ENCODE data around the gene AGBL5. TPM values are rescaled to one million over a fixed set of nuclear protein-coding genes. Genes with fewer than 3 reads are reported as not detected.
"Not testable (repeated sequence)": the region's sequence is repeated elsewhere in the genome, so short reads cannot be mapped to it uniquely, and the experiment has no call there.

The AGBL5 gene
- total RNA-seq, 2 donors from 2014 or later, result 13.1 to 14.3 TPM

GRCh38 chr2:27095427-27095744, 43.9 kb downstream of the AGBL5 start:
- Mint-ChIP-seq H3K36me3 (ENCODE audit: low read depth) (no peaks in the 10 kb centered on the region), H3K27ac (no peak overlapping the region), H3K4me1 (no peaks in the 10 kb centered on the region), H3K27me3 (no peaks in the 10 kb centered on the region), H3K9me3 (no peaks in the 10 kb centered on the region), H3K4me3 (no peak overlapping the region)
- no peak for ATAC-seq (replicated peaks)

- H3K27ac Mint-ChIP-seq, result no peak overlapping the region
- ATAC-seq (replicated peaks), result peak; percentile 76
- no peaks in the 10 kb centered on the region for H3K27me3 Mint-ChIP-seq
- H3K4me1 Mint-ChIP-seq, result no peaks in the 10 kb centered on the region
- H3K36me3 Mint-ChIP-seq (ENCODE audit: low read depth), result no peaks in the 10 kb centered on the region
- H3K9me3 Mint-ChIP-seq, result no peaks in the 10 kb centered on the region
- H3K4me3 Mint-ChIP-seq, result no peak overlapping the region
These were observed 44.5 kb downstream of the AGBL5 start for GRCh38 chr2:27095745-27096651.

DNA sequence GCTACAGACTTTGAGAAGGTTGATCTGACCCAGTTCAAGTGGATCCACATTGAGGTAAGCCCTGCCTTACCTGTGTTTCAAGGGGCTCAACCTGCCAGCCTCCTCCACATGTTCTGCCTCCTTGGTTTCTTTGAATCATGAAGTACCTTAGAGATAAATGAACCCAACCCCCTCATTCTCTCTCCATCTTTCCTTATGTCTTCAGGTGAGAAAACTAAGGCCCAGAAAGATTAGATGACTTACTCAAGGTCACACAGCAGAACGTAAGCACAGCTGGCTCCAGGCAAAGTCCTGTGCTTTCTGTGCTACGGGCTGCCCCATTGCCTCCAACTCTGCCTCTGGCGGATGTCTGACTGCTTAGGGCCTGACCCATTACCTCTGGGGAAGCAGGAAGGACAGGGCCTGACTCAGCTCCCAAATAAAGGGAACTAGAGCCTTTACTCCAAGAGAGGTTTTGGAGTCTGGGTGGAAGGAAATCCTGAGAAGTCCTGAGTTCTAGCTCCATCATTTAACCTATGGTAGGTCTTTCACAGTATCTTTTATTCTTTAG, 45.4 kb downstream of the AGBL5 start:
- no peak overlapping the region for H3K4me3 Mint-ChIP-seq
- no peaks in the 10 kb centered on the region for H3K4me1 Mint-ChIP-seq
- H3K27me3 Mint-ChIP-seq, result no peaks in the 10 kb centered on the region
- no peaks in the 10 kb centered on the region for H3K9me3 Mint-ChIP-seq
- no peaks in the 10 kb centered on the region for H3K36me3 Mint-ChIP-seq (ENCODE audit: low read depth)
- ATAC-seq (replicated peaks), result no peak
- H3K27ac Mint-ChIP-seq, result no peak overlapping the region

DNA sequence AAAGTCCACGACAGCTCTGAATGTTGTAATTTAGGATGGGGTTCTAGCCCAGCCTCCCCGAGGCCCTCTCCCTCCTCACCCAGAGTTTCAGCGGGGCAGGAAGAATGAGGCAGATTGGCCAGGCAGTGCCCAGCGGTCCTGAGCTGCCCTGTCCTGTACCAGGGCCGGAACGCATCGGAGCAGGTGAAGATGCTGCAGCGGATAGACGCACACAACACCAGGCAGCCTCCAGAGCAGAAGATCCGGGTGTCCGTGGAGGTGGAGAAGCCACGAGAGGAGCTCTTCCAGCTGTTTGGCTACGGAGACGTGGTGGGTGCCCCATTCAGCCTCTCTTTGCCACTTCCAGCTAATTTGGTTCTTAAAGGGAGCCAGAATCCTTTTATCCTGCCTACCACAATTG, 45.9 kb downstream of the AGBL5 start:
- no peak for ATAC-seq (replicated peaks)
- no peaks in the 10 kb centered on the region for H3K36me3 Mint-ChIP-seq (ENCODE audit: low read depth)
- H3K27me3 Mint-ChIP-seq, result no peaks in the 10 kb centered on the region
- H3K27ac Mint-ChIP-seq, result no peak overlapping the region
- no peak overlapping the region for H3K4me3 Mint-ChIP-seq
- no peaks in the 10 kb centered on the region for H3K9me3 Mint-ChIP-seq
- H3K4me1 Mint-ChIP-seq, result no peaks in the 10 kb centered on the region

DNA sequence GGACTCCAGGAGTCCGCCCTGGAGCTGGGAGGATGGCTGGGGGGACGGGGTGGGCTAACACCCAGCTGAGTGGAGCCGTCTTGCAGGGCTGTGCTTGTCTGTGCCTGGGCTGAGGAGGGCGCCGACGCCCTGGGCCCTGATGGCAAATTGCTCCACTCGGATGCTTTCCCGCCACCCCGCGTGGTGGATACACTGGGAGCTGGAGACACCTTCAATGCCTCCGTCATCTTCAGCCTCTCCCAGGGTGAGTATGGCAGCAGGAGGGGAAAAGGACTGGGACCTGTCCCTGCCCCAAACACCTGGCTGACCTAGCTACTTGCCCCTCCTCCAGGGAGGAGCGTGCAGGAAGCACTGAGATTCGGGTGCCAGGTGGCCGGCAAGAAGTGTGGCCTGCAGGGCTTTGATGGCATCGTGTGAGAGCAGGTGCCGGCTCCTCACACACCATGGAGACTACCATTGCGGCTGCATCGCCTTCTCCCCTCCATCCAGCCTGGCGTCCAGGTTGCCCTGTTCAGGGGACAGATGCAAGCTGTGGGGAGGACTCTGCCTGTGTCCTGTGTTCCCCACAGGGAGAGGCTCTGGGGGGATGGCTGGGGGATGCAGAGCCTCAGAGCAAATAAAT, 48.0 kb downstream of the AGBL5 start:
- H3K9me3 Mint-ChIP-seq, result no peaks in the 10 kb centered on the region
- no peak for ATAC-seq (replicated peaks)
- H3K36me3 Mint-ChIP-seq (ENCODE audit: low read depth), result no peaks in the 10 kb centered on the region
- H3K27me3 Mint-ChIP-seq, result peaks cover 1% of the 10 kb centered on the region
- H3K27ac Mint-ChIP-seq, result no peak overlapping the region
- H3K4me3 Mint-ChIP-seq, result no peak overlapping the region
- H3K4me1 Mint-ChIP-seq, result no peaks in the 10 kb centered on the region

GRCh38 chr2:27100036-27100435, 48.6 kb downstream of the AGBL5 start:
- no peak for ATAC-seq (replicated peaks)
- no peak overlapping the region for H3K27ac Mint-ChIP-seq
- H3K4me1 Mint-ChIP-seq, result no peaks in the 10 kb centered on the region
- peaks cover 3% of the 10 kb centered on the region for H3K27me3 Mint-ChIP-seq
- no peak overlapping the region for H3K4me3 Mint-ChIP-seq
- no peaks in the 10 kb centered on the region for H3K36me3 Mint-ChIP-seq (ENCODE audit: low read depth)
- H3K9me3 Mint-ChIP-seq, result no peaks in the 10 kb centered on the region

DNA sequence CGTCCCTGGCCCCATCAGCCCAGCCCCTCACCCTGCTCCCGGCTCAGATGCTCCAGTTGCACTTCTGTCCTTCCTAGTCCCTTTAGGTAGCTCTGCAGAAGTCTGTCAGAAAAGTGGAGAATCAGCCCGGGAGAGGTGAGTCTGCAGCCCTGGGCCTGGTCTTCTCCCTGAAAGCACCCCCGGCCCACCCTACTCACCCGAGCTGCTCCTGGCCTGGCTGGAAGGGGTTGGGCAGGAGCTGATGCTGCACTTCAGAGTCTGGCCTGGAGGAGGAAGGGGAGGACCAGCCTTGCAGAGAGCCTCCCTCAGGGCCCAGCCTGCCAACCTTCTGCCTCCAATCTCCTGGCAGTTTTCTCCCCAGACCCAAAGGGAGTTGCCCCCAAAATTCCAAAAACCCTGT, 50.9 kb downstream of the AGBL5 start:
- H3K9me3 Mint-ChIP-seq, result no peaks in the 10 kb centered on the region
- H3K27me3 Mint-ChIP-seq, result peaks cover 3% of the 10 kb centered on the region
- ATAC-seq (replicated peaks), result no peak
- no peak overlapping the region for H3K4me3 Mint-ChIP-seq
- no peak overlapping the region for H3K27ac Mint-ChIP-seq
- H3K4me1 Mint-ChIP-seq, result no peaks in the 10 kb centered on the region
- no peaks in the 10 kb centered on the region for H3K36me3 Mint-ChIP-seq (ENCODE audit: low read depth)

DNA sequence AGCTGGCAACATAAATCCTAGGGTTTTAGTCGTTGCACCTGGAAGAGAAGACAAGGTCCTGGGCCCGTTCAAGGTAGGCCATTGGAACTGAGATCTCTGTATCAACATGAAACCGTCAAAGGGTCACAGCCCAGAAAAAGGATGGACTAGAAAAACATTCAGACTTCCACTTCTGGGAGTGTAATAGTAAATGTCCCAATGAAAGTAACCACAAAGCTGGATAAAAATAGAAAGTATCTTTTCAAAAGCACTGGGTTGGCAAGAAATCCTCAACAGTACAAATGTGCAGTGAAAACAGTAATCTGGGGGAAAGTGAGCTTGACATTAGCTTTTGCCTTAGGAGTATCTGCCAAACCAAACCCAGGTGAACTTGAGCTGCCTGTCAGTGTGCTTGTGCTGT, 54.5 kb downstream of the AGBL5 start:
- Mint-ChIP-seq H3K4me1 (no peaks in the 10 kb centered on the region), H3K27ac (no peak overlapping the region), H3K9me3 (no peaks in the 10 kb centered on the region), H3K27me3 (peaks cover 6% of the 10 kb centered on the region), H3K36me3 (ENCODE audit: low read depth) (no peaks in the 10 kb centered on the region), H3K4me3 (no peak overlapping the region)
- no peak for ATAC-seq (replicated peaks)

DNA sequence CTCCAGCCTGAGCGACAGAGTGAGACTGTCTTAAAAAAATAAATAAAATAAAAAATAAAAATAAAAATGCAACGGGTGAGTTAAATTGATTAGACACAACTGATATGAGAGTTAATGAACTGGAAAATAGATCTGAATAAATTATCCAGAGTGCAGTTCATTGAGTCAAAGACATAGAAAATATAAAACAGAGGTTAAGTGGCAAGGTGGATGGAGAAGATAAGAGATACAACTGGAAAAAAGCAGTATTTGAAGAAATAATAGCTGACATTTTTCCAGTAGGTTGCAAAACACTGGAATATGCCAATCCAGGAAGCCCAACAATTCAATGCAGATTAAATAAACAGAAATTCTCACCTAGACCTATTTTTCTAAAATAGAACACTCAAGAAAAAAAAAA, 56.8 kb downstream of the AGBL5 start:
- Mint-ChIP-seq H3K36me3 (ENCODE audit: low read depth) (no peaks in the 10 kb centered on the region), H3K27me3 (peaks cover 6% of the 10 kb centered on the region), H3K9me3 (no peaks in the 10 kb centered on the region), H3K4me3 (no peak overlapping the region), H3K27ac (no peak overlapping the region), H3K4me1 (no peaks in the 10 kb centered on the region)
- no peak for ATAC-seq (replicated peaks)

DNA sequence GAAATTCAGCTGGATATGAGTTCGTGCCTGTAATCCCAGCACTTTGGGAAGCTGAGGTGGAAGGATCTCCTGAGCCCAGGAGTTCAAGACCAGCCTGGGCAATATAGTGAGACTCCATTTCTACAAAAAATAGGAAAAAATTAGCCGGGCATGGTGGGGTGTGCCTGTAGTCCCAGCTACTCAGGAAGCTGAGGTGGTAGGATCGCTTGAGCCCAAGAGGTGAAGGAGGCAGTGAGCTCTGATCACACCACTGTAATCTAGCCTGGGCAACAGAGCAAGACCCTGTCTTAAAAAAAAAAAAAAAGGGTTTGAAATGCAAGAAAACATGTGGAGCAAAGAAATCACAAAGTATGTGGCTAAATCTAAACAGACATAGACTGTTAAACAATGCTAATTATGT, 57.6 kb downstream of the AGBL5 start:
- Mint-ChIP-seq H3K27me3 (peaks cover 6% of the 10 kb centered on the region), H3K36me3 (ENCODE audit: low read depth) (no peaks in the 10 kb centered on the region), H3K27ac (no peak overlapping the region), H3K4me1 (no peaks in the 10 kb centered on the region), H3K9me3 (no peaks in the 10 kb centered on the region), H3K4me3 (no peak overlapping the region)
- ATAC-seq (replicated peaks), result no peak

GRCh38 chr2:27110603-27111352, 59.3 kb downstream of the AGBL5 start:
- not testable (repeated sequence) for ATAC-seq (replicated peaks); H3K36me3 Mint-ChIP-seq (ENCODE audit: low read depth); H3K4me1 Mint-ChIP-seq; H3K4me3 Mint-ChIP-seq; H3K27me3 Mint-ChIP-seq; H3K27ac Mint-ChIP-seq; H3K9me3 Mint-ChIP-seq

- not testable (repeated sequence) for H3K27me3 Mint-ChIP-seq; ATAC-seq (replicated peaks); H3K9me3 Mint-ChIP-seq; H3K36me3 Mint-ChIP-seq (ENCODE audit: low read depth); H3K27ac Mint-ChIP-seq; H3K4me1 Mint-ChIP-seq; H3K4me3 Mint-ChIP-seq
These were observed 60.1 kb downstream of the AGBL5 start for GRCh38 chr2:27111392-27112078.

- no peak for ATAC-seq (replicated peaks)
- Mint-ChIP-seq H3K9me3 (no peaks in the 10 kb centered on the region), H3K27me3 (peaks cover 13% of the 10 kb centered on the region), H3K27ac (no peak overlapping the region), H3K36me3 (ENCODE audit: low read depth) (no peaks in the 10 kb centered on the region), H3K4me3 (no peak overlapping the region), H3K4me1 (no peaks in the 10 kb centered on the region)
These were observed 64.1 kb downstream of the AGBL5 start for GRCh38 chr2:27115519-27115918.

- ATAC-seq (replicated peaks), result no peak
- Mint-ChIP-seq H3K9me3 (no peaks in the 10 kb centered on the region), H3K27me3 (peaks cover 13% of the 10 kb centered on the region), H3K36me3 (ENCODE audit: low read depth) (no peaks in the 10 kb centered on the region), H3K4me3 (no peak overlapping the region), H3K27ac (no peak overlapping the region), H3K4me1 (peaks cover 2% of the 10 kb centered on the region)
These were observed 66.6 kb downstream of the AGBL5 start for GRCh38 chr2:27117995-27118524.
